Central memory CD4-positive, alpha-beta T cell (primary cell): ENCODE measurements around the gene CCHCR1.
"Not testable (repeated sequence)": the region's sequence is repeated elsewhere in the genome, so short reads cannot be mapped to it uniquely, and the experiment has no call there.

ENCODE experiments used
- DNase-seq: peaks from one replicate; pipeline ENCODE4 v3.0.0; 2022
- total RNA-seq, 3 experiments: gene quantifications; one replicate each; lab custom pipeline; 2026; lab: John Stamatoyannopoulos, UW

Gene CCHCR1
- total RNA-seq: 15.6 to 30.4 (median 26.2) reads per million in 3 experiments

- DNase-seq: no peak
Measured at GRCh38 chr6:31157513-31158139, at the start of gene CCHCR1. Gene CCHCR1, minus strand, starts transcription at chr6:31157802. Its CDS starts 202 bp downstream, at chr6:31157600.

GRCh38 chr6:31205638-31206037, 48.0 kb upstream of the CCHCR1 start:
- DNase-seq: no peak

GRCh38 chr6:31204751-31205145, 47.1 kb upstream of the CCHCR1 start:
- no peak for DNase-seq

GRCh38 chr6:31203345-31203979, 45.9 kb upstream of the CCHCR1 start:
- DNase-seq: no peak

- no peak for DNase-seq
Measured at GRCh38 chr6:31202259-31203166, 44.9 kb upstream of the CCHCR1 start.

GRCh38 chr6:31199105-31199452, 41.5 kb upstream of the CCHCR1 start:
- DNase-seq: not testable (repeated sequence)

- DNase-seq: peak; percentile 97
Measured at GRCh38 chr6:31197559-31198305, 40.1 kb upstream of the CCHCR1 start.

GRCh38 chr6:31196251-31197022, 38.8 kb upstream of the CCHCR1 start:
- not testable (repeated sequence) for DNase-seq

- DNase-seq: not testable (repeated sequence)
Measured at GRCh38 chr6:31195308-31195979, 37.8 kb upstream of the CCHCR1 start.

- DNase-seq: no peak
Measured at GRCh38 chr6:31194061-31194834, 36.6 kb upstream of the CCHCR1 start.

GRCh38 chr6:31193206-31193605, 35.6 kb upstream of the CCHCR1 start:
- no peak for DNase-seq

- peak; percentile 44 for DNase-seq
Measured at GRCh38 chr6:31192431-31193105, 35.0 kb upstream of the CCHCR1 start.

- no peak for DNase-seq
Measured at GRCh38 chr6:31190488-31190887, 32.9 kb upstream of the CCHCR1 start.

GRCh38 chr6:31189223-31189622, 31.6 kb upstream of the CCHCR1 start:
- DNase-seq: not testable (repeated sequence)

- no peak for DNase-seq
Measured at GRCh38 chr6:31187780-31188194, 30.2 kb upstream of the CCHCR1 start.

- no peak for DNase-seq
Measured at GRCh38 chr6:31186052-31186734, 28.6 kb upstream of the CCHCR1 start.

GRCh38 chr6:31185695-31186051, 28.1 kb upstream of the CCHCR1 start:
- not testable (repeated sequence) for DNase-seq

- DNase-seq: not testable (repeated sequence)
Measured at GRCh38 chr6:31183859-31184258, 26.3 kb upstream of the CCHCR1 start.

GRCh38 chr6:31183287-31183686, 25.7 kb upstream of the CCHCR1 start:
- DNase-seq: not testable (repeated sequence)
